GM12878 (cell line): ENCODE data around the gene PDE1C. TPM values are rescaled to one million over a fixed set of nuclear protein-coding genes. Genes with fewer than 3 reads are reported as not detected.

Experiments used
- ATAC-seq: fragments of 200-7000 bp; cut with Tn5 transposase; 3 replicates; pipeline ENCODE4 v1.9.1; 2020; ENCODE audit warnings: mild to moderate bottlenecking, moderate library complexity
- BruUV-seq: library from RNA; stranded (reverse); fragments of 400-500 nt; replicated peaks from 2 replicates; lab custom pipeline; 2021; lab: Mats Ljungman, UMichigan
- CTCF ChIA-PET: fragments of 300-600 bp; sonication (Branson Sonifier 250); formaldehyde crosslinking; extraction: SDS; loops from one replicate; lab custom pipeline; 2021; ENCODE audit warnings: inconsistent platforms; lab: Yijun Ruan, JAX
- POLR2A ChIA-PET: fragments of 350-600 bp; formaldehyde crosslinking; extraction: SDS; loops from one replicate; lab custom pipeline; 2021; ENCODE audit warnings: inconsistent platforms; lab: Charles Lee
- RAD21 ChIA-PET: fragments of 300-600 bp; sonication (Branson Sonifier 250); formaldehyde crosslinking; loops from one replicate; lab custom pipeline; 2023; ENCODE audit warnings: antibody characterized with exemption; ENCODE audit not compliant: unreplicated experiment; lab: Charles Lee
- SMC1A ChIA-PET: fragments of 300-600 bp; sonication (Branson Sonifier 250); formaldehyde crosslinking; loops from one replicate; lab custom pipeline; 2023; ENCODE audit not compliant: unreplicated experiment, uncharacterized antibody; lab: Charles Lee
- DNase-seq: peaks from one replicate; pipeline ENCODE4 v3.0.0-alpha.2; 2011; ENCODE audit warnings: low read depth, low spot score
- FAIRE-seq: peaks from 3 replicates; lab custom pipeline; 2011; peaks lifted over from hg19 to GRCh38; lab: Jason Lieb, UNC
- H2AFZ ChIP-seq: 2 replicates; pipeline ENCODE4 v1.6.0; 2011; ENCODE audit warnings: low read depth, low read length, control low read depth; ENCODE audit not compliant: control insufficient read depth
- H3K27ac ChIP-seq: 2 replicates; pipeline ENCODE4 v1.5.1; 2011; ENCODE audit warnings: control low read depth; ENCODE audit not compliant: control insufficient read depth, insufficient read depth
- H3K27me3 ChIP-seq, 2 experiments: replicated peaks in 1 of 2; 2 replicates each; pipeline versions ENCODE4 v1.6.0 to v1.6.1; 2011; ENCODE audit warnings: low read length in 1 of 2; ENCODE audit not compliant: control insufficient read depth in 2 of 2, insufficient read depth in 2 of 2
- H3K36me3 ChIP-seq, 2 experiments: 2 replicates each; pipeline ENCODE4 v1.5.1; 2011; ENCODE audit warnings: low read length in 1 of 2; ENCODE audit not compliant: control insufficient read depth in 2 of 2, insufficient read depth in 2 of 2
- H3K4me1 ChIP-seq: 2 replicates; pipeline ENCODE4 v1.6.1; 2011; ENCODE audit warnings: mild to moderate bottlenecking, low read length, moderate library complexity, mixed read lengths; ENCODE audit not compliant: control insufficient read depth, insufficient read depth
- H3K4me2 ChIP-seq: 2 replicates; pipeline ENCODE4 v1.6.0; 2011; ENCODE audit warnings: control low read depth; ENCODE audit not compliant: control insufficient read depth, insufficient read depth
- H3K4me3 ChIP-seq: fragments of 200-600 bp; sonication (generic); 2 replicates; pipeline ENCODE4 v1.5.1; 2016
- H3K79me2 ChIP-seq: 2 replicates; pipeline ENCODE4 v1.6.0; 2011; ENCODE audit warnings: low read length; ENCODE audit not compliant: control insufficient read depth, insufficient read depth
- H3K9ac ChIP-seq: 2 replicates; pipeline ENCODE4 v1.8.0; 2011; ENCODE audit warnings: low read length, control low read depth, mixed read lengths; ENCODE audit not compliant: control insufficient read depth, insufficient read depth
- H3K9me3 ChIP-seq: replicated peaks from 3 replicates; pipeline ENCODE4 v1.5.1; 2011; ENCODE audit warnings: mild to moderate bottlenecking, low read length; ENCODE audit not compliant: control insufficient read depth, insufficient read depth
- H4K20me1 ChIP-seq: 2 replicates; pipeline ENCODE4 v1.6.0; 2011; ENCODE audit not compliant: control insufficient read depth, insufficient read depth
- EP300 ChIP-seq, 2 experiments: fragments of 150-350 bp in 1 of 2; IDR thresholded peaks; 2 replicates each; pipeline ENCODE4 v1.6.1; 2011 to 2012; ENCODE audit warnings: low read depth in 2 of 2, low read length in 2 of 2, borderline replicate concordance in 1 of 2, improper control_type of control experiment in 1 of 2, inconsistent platforms in 1 of 2; ENCODE audit not compliant: control insufficient read depth in 1 of 2
- EZH2 ChIP-seq: IDR thresholded peaks from 2 replicates; pipeline ENCODE4 v1.6.1; 2012; ENCODE audit warnings: low read depth, mild to moderate bottlenecking, control low read depth, inconsistent platforms, low read length, borderline replicate concordance; ENCODE audit not compliant: control insufficient read depth
- HDAC2 ChIP-seq: fragments of 200-600 bp; sonication (generic); IDR thresholded peaks from 2 replicates; pipeline ENCODE4 v1.6.1; 2017
- NR2C1 ChIP-seq: fragments of 450-650 bp; IDR thresholded peaks from 2 replicates; pipeline ENCODE4 v1.6.1; 2017; ENCODE audit warnings: antibody characterized with exemption, mild to moderate bottlenecking, moderate library complexity
- SIX5 ChIP-seq: IDR thresholded peaks from 2 replicates; pipeline ENCODE4 v1.6.1; 2011; ENCODE audit warnings: mild to moderate bottlenecking, low read depth, low read length, moderate library complexity; ENCODE audit not compliant: severe bottlenecking
- SMARCA5 ChIP-seq: fragments of 450-650 bp; IDR thresholded peaks from 2 replicates; pipeline ENCODE4 v1.6.1; 2017; ENCODE audit warnings: mild to moderate bottlenecking
- WGBS: methylation state at CpG from one replicate; pipeline ENCODE4 v1.1.6; 2016; ENCODE audit warnings: low lambda C conversion rate; ENCODE audit not compliant: insufficient replicate concordance, insufficient coverage; ENCODE audit errors: missing lambda C conversion rate; 5-methylcytosine and 5-hydroxymethylcytosine counted together
- in situ Hi-C: fragments of 300-500 bp; cut with MboI; formaldehyde crosslinking; loops from 9 replicates; pipeline ENCODE4 v1.14.3; 2018; ENCODE audit warnings: mixed read lengths
- intact Hi-C: fragments of 100-400 bp; cut with micrococcal nuclease; formaldehyde crosslinking; loops from one replicate; pipeline ENCODE4 v1.14.2; 2022; ENCODE audit not compliant: unreplicated experiment
- polyA plus RNA-seq, 11 experiments: library from polyadenylated mRNA; depleted of rRNA in 4 of 11; unstranded in 6 of 11; stranded (reverse) in 5 of 11; fragments of >200 nt; fragmentation: Nextera tagmentation in 4 of 11; fragmentation: Illumina TruSeq in 1 of 11; extraction: Ambion mirVana in 4 of 11; extraction: Trizol in 1 of 11; gene quantifications; 1 replicate in 1 of 11; 2 replicates in 10 of 11; pipeline versions ENCODE4 v1.2.1 to v1.2.3, GENCODE V29; 2011 to 2016; ENCODE audit warnings: inconsistent platforms in 2 of 11, missing spikeins in 2 of 11, low read depth in 1 of 11
- total RNA-seq, 4 experiments: library from RNA; depleted of rRNA in 3 of 4; stranded (reverse); fragments of >200 nt in 3 of 4; fragmentation: Illumina TruSeq in 1 of 4; extraction: Trizol in 1 of 4; gene quantifications; 2 replicates each; pipeline versions ENCODE4 v1.2.1 to v1.2.3, GENCODE V29; 2013 to 2021
- TF ChIP-seq, protein P1 (sequence below): fragments of 450-650 bp; formaldehyde crosslinking; IDR thresholded peaks from 2 replicates; pipeline ENCODE4 v1.5.0; 2022; ENCODE audit warnings: mild to moderate bottlenecking, missing genetic modification characterization
- TF ChIP-seq, protein P2 (sequence below): fragments of 150-350 bp; IDR thresholded peaks from 2 replicates; pipeline ENCODE4 v1.6.1; 2016; ENCODE audit warnings: low read depth, low read length
- TF ChIP-seq, protein P3 (sequence below), 3 experiments: IDR thresholded peaks in 2 of 3; conservative IDR thresholded peaks in 1 of 3; 2 replicates each; pipeline ENCODE4 v1.5.1; 2011; ENCODE audit warnings: low read depth in 3 of 3, low read length in 3 of 3, mild to moderate bottlenecking in 3 of 3, control low read depth in 2 of 3, moderate library complexity in 2 of 3, inconsistent platforms in 1 of 3, mixed read lengths in 1 of 3; ENCODE audit not compliant: control insufficient read depth in 2 of 3, insufficient read depth in 1 of 3; ENCODE audit errors: extremely low read depth in 1 of 3

PDE1C gene
- total and polyA plus RNA-seq, 10 of the 15 experiments (the other 5 are each of a cell fraction or from before 2014, with no cell fraction given), result 0.29 to 2.3 (median 0.70) TPM

DNA sequence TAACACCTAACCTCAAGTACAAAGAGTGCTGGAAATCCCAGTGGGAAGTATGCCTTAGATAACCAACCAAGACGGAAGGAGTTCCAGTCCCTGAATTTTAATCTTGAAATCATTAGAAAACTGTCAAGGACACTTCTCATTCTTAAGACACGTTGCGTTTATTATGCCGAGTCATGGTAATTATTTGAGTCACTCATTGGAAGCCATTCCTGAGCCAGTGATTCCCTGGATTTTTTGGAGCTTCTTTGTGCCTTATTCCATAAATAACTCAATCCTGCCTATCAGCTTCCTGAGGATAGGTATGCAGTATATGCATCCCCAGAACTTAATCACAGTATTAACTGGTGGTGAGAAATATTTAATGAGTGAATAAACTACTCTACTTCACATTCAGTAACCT lies 305.7 kb downstream of the PDE1C start (continued):
- TF ChIP-seq, protein P1, sequence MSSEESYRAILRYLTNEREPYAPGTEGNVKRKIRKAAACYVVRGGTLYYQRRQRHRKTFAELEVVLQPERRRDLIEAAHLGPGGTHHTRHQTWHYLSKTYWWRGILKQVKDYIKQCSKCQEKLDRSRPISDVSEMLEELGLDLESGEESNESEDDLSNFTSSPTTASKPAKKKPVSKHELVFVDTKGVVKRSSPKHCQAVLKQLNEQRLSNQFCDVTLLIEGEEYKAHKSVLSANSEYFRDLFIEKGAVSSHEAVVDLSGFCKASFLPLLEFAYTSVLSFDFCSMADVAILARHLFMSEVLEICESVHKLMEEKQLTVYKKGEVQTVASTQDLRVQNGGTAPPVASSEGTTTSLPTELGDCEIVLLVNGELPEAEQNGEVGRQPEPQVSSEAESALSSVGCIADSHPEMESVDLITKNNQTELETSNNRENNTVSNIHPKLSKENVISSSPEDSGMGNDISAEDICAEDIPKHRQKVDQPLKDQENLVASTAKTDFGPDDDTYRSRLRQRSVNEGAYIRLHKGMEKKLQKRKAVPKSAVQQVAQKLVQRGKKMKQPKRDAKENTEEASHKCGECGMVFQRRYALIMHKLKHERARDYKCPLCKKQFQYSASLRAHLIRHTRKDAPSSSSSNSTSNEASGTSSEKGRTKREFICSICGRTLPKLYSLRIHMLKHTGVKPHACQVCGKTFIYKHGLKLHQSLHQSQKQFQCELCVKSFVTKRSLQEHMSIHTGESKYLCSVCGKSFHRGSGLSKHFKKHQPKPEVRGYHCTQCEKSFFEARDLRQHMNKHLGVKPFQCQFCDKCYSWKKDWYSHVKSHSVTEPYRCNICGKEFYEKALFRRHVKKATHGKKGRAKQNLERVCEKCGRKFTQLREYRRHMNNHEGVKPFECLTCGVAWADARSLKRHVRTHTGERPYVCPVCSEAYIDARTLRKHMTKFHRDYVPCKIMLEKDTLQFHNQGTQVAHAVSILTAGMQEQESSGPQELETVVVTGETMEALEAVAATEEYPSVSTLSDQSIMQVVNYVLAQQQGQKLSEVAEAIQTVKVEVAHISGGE, result no peak
- no peak for TF ChIP-seq NR2C1
- no peak for TF ChIP-seq HDAC2
- no peak for TF ChIP-seq SIX5
- TF ChIP-seq SMARCA5, result no peak
- TF ChIP-seq, protein P2, sequence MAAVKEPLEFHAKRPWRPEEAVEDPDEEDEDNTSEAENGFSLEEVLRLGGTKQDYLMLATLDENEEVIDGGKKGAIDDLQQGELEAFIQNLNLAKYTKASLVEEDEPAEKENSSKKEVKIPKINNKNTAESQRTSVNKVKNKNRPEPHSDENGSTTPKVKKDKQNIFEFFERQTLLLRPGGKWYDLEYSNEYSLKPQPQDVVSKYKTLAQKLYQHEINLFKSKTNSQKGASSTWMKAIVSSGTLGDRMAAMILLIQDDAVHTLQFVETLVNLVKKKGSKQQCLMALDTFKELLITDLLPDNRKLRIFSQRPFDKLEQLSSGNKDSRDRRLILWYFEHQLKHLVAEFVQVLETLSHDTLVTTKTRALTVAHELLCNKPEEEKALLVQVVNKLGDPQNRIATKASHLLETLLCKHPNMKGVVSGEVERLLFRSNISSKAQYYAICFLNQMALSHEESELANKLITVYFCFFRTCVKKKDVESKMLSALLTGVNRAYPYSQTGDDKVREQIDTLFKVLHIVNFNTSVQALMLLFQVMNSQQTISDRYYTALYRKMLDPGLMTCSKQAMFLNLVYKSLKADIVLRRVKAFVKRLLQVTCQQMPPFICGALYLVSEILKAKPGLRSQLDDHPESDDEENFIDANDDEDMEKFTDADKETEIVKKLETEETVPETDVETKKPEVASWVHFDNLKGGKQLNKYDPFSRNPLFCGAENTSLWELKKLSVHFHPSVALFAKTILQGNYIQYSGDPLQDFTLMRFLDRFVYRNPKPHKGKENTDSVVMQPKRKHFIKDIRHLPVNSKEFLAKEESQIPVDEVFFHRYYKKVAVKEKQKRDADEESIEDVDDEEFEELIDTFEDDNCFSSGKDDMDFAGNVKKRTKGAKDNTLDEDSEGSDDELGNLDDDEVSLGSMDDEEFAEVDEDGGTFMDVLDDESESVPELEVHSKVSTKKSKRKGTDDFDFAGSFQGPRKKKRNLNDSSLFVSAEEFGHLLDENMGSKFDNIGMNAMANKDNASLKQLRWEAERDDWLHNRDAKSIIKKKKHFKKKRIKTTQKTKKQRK, result no peak
- TF ChIP-seq, all 136 proteins: peak for 0

DNA sequence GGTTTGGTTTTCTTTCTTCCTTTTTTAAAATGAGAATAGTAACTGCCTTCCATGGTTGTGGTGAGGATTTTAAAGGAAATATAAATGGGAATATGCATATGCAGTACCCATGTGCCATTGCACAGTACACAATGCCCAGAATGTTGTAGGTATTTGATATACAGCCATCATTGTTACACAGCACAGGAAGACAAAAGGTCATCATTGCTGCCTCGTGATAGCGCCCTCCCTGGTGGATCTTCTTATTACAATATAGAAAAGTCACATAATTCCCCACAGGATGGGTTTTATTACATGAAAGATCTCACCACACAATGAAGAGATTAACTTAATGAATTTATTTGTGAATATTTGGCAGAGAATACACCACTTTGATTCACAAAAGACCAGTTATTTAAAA lies 306.7 kb downstream of the PDE1C start:
- intact Hi-C loops (no loop called here), in situ Hi-C loops (no loop called here)
- H3K9ac ChIP-seq, result no peak overlapping the region
- H3K36me3 ChIP-seq, result no peaks in the 10 kb centered on the region
- no peak overlapping the region for H3K27ac ChIP-seq
- SMC1A ChIA-PET, result no interaction called here
- no peaks in the 10 kb centered on the region for H3K4me1 ChIP-seq
- WGBS, result 2% methylated on average over 2 of the region's 2 CpGs
- POLR2A ChIA-PET, result no interaction called here
- H4K20me1 ChIP-seq, result no peaks in the 10 kb centered on the region
- no peak for FAIRE-seq
- H2AFZ ChIP-seq, result no peak overlapping the region
- BruUV-seq, result no TSS peak
- no peaks in the 10 kb centered on the region for H3K9me3 ChIP-seq
- no peak overlapping the region for H3K4me2 ChIP-seq
- ATAC-seq, result no peak
- CTCF ChIA-PET, result no interaction called here
- no peaks in the 10 kb centered on the region for H3K79me2 ChIP-seq
- no peak for TF ChIP-seq HDAC2
- TF ChIP-seq EZH2, result no peak
- TF ChIP-seq, protein P3, sequence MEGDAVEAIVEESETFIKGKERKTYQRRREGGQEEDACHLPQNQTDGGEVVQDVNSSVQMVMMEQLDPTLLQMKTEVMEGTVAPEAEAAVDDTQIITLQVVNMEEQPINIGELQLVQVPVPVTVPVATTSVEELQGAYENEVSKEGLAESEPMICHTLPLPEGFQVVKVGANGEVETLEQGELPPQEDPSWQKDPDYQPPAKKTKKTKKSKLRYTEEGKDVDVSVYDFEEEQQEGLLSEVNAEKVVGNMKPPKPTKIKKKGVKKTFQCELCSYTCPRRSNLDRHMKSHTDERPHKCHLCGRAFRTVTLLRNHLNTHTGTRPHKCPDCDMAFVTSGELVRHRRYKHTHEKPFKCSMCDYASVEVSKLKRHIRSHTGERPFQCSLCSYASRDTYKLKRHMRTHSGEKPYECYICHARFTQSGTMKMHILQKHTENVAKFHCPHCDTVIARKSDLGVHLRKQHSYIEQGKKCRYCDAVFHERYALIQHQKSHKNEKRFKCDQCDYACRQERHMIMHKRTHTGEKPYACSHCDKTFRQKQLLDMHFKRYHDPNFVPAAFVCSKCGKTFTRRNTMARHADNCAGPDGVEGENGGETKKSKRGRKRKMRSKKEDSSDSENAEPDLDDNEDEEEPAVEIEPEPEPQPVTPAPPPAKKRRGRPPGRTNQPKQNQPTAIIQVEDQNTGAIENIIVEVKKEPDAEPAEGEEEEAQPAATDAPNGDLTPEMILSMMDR (IDR thresholded peaks at IDR 0.05 in 2 of 3, conservative IDR thresholded peaks at IDR 0.05 in 1 of 3; ENCODE audit: control insufficient read depth in 2 of 3, extremely low read depth in 1 of 3, insufficient read depth in 1 of 3, low read depth in 3 of 3, low read length in 3 of 3), result peak; percentile 11 to 27 (median 20); a peak in 4 of 6 replicates
- no peak for TF ChIP-seq EP300 (IDR thresholded peaks at IDR 0.05; ENCODE audit: borderline replicate concordance in 1 of 2, control insufficient read depth in 1 of 2, low read depth in 2 of 2, low read length in 2 of 2)
- no peak for DNase-seq
- no peak overlapping the region for H3K4me3 ChIP-seq
- H3K27me3 ChIP-seq, result no peaks in the 10 kb centered on the region; a peak in 1 of 4 replicates
- RAD21 ChIA-PET, result no interaction called here
